OCI-LY7 (cell line): ENCODE results near the gene PHETA1.
A peak's percentile ranks its signal among the peaks of the same experiment; 100 is the strongest.

ENCODE experiments used
- EZH2phosphoT487 ChIP-seq: fragments of 200-600 bp; sonication (generic); IDR thresholded peaks from 2 replicates; pipeline ENCODE4 v1.6.1; 2018; ENCODE audit warnings: low read depth, borderline replicate concordance, mild to moderate bottlenecking, mixed run types, antibody characterized with exemption, low read length, moderate library complexity, mixed read lengths
- TF ChIP-seq, protein P1 (sequence below): fragments of 200-600 bp; sonication (generic); conservative IDR thresholded peaks from 2 replicates; pipeline ENCODE4 v1.5.1; 2014; ENCODE audit warnings: mild to moderate bottlenecking, antibody characterized with exemption, low read length, moderate library complexity, mixed read lengths

DNA sequence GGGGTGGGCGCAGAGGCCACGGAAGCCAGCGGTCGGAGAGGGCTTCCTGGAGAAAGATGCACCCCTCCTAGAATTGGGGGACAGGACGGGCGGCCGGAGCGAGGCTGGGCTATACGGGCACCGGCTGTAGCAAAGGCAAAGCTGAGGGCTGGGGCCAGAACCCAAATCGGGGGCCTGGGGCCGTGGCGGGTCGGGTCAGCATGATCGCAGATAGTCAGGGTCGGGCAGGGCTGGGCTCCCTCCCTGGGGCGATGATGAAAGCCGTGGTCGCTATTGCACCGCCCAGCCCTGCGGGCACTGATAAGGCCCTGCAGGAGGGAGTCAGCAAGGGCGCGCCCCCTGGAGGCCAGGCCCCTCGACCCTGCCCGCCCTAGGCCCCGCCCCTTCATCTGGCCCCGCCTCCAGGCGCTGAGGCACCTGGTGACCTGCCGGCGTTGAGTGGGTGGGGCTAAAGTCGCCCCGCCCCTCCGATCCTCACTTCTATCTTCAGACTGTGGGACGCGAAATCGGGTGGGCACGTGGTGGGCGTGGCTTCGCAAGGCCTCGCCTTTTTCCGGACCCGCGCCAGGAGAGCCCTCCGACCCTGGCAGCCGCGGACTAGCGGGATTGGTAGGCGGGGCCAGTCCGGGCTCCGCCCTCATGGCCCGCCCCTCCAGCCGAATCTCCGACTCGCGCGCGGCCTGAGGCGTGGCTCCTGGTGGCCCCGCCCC lies 36.4 kb upstream of the PHETA1 start:
- TF ChIP-seq, protein P1, sequence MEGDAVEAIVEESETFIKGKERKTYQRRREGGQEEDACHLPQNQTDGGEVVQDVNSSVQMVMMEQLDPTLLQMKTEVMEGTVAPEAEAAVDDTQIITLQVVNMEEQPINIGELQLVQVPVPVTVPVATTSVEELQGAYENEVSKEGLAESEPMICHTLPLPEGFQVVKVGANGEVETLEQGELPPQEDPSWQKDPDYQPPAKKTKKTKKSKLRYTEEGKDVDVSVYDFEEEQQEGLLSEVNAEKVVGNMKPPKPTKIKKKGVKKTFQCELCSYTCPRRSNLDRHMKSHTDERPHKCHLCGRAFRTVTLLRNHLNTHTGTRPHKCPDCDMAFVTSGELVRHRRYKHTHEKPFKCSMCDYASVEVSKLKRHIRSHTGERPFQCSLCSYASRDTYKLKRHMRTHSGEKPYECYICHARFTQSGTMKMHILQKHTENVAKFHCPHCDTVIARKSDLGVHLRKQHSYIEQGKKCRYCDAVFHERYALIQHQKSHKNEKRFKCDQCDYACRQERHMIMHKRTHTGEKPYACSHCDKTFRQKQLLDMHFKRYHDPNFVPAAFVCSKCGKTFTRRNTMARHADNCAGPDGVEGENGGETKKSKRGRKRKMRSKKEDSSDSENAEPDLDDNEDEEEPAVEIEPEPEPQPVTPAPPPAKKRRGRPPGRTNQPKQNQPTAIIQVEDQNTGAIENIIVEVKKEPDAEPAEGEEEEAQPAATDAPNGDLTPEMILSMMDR = peak; percentile 74
- TF ChIP-seq EZH2phosphoT487 = no peak
